Measurements from ENCODE around the gene ALPI. TPM values are rescaled to one million over a fixed set of nuclear protein-coding genes. Genes with fewer than 3 reads are reported as not detected.
"Not testable (repeated sequence)": the region's sequence is repeated elsewhere in the genome, so short reads cannot be mapped to it uniquely, and the experiment has no call there.

ALPI gene
- total and polyA plus RNA-seq, 4 donors = 0.18 to 19.9 TPM; not detected in 2

DNA sequence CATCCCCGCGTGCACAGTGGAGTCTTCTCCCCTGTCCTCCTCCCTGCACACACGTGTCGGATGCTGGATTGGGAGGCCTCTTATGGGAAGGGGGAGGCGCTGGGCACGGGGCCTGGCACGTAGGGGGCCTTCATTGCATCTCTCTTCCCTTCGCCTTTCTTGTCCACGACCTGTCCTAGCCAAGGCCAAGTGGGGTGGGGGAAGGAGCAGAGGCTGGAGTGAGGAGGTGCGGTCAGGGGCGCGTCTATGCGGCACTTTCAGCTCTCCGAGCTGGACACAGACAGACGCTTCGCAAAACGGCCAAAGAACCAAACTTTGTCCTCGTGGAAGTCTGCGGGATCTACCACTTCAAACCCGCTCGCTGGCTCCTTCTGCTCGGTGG is 35.9 kb upstream of the ALPI start:
- Histone ChIP-seq H3K36me3 (ENCODE audit: control insufficient read depth in 1 of 2, insufficient read depth in 2 of 2, low read length in 1 of 2) (no peaks in the 10 kb centered on the region), H3K27me3 (ENCODE audit: control insufficient read depth in 1 of 2, insufficient read depth in 2 of 2, low read length in 1 of 2) (no peaks in the 10 kb centered on the region), H3K27ac (ENCODE audit: low read depth in 1 of 2, low read length in 2 of 2) (no peak overlapping the region), H3K9me3 (ENCODE audit: control insufficient read depth, low read length) (peaks cover 1% of the 10 kb centered on the region), H3K4me1 (ENCODE audit: control insufficient read depth in 1 of 2, insufficient read depth in 2 of 2, low read length in 2 of 2) (no peaks in the 10 kb centered on the region), H3K4me3 (ENCODE audit: low read length in 2 of 2) (no peak overlapping the region)
- intact Hi-C loops (cut with DNase I) = no loop called here
- ATAC-seq (ENCODE audit: low FRiP score) (no peak), DNase-seq (no peak)
- 4 to 6% methylated on average over 21 to 22 of the region's 22 CpGs for WGBS, 2 donors

- H3K27me3 ChIP-seq (ENCODE audit: control insufficient read depth in 1 of 2, insufficient read depth in 2 of 2, low read length in 1 of 2) = no peaks in the 10 kb centered on the region
- no peak overlapping the region for H3K27ac ChIP-seq (ENCODE audit: low read depth in 1 of 2, low read length in 2 of 2)
- WGBS, 2 donors = 1 to 2% methylated on average over 55 to 79 of the region's 79 CpGs
- H3K36me3 ChIP-seq (ENCODE audit: control insufficient read depth in 1 of 2, insufficient read depth in 2 of 2, low read length in 1 of 2) = no peaks in the 10 kb centered on the region
- H3K4me3 ChIP-seq (ENCODE audit: low read length in 2 of 2) = no peak overlapping the region
- ATAC-seq (ENCODE audit: low FRiP score) (no peak), DNase-seq (peak in 1 of 2 donors; percentile 54)
- no peaks in the 10 kb centered on the region for H3K4me1 ChIP-seq (ENCODE audit: control insufficient read depth in 1 of 2, insufficient read depth in 2 of 2, low read length in 2 of 2)
- peaks cover 1% of the 10 kb centered on the region for H3K9me3 ChIP-seq (ENCODE audit: control insufficient read depth, low read length)
- intact Hi-C loops (cut with DNase I) = no loop called here
Measured at GRCh38 chr2:232420463-232421188, 35.3 kb upstream of the ALPI start.

- WGBS, 2 donors = 20 to 22% methylated on average over 19 to 22 of the region's 22 CpGs
- no peaks in the 10 kb centered on the region for H3K27me3 ChIP-seq (ENCODE audit: control insufficient read depth in 1 of 2, insufficient read depth in 2 of 2, low read length in 1 of 2)
Measured at GRCh38 chr2:232421189-232421785, 34.7 kb upstream of the ALPI start.

DNA sequence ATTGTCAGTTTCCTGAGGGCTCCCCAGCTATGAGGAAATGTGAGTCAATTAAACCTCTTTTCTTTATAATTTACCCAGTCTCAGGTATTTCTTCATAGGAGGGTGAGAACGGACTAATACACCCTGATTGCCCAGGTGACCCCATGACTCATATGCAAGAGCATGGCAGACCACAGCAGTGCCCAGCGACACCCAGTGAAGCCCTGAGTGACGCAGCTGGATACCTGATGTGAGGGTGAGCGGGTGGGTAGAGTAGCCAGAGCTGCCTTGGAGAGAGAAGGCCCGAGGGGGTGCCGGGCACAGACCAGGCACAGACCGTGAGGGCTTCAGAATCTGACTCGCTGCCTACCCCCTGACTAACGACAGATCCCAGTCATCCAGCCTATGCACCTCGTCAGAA is 33.9 kb upstream of the ALPI start:
- 91% methylated on average over 10 of the region's 10 CpGs for WGBS, 2 donors
- Histone ChIP-seq H3K27ac (ENCODE audit: low read depth in 1 of 2, low read length in 2 of 2) (no peak overlapping the region), H3K27me3 (ENCODE audit: control insufficient read depth in 1 of 2, insufficient read depth in 2 of 2, low read length in 1 of 2) (no peaks in the 10 kb centered on the region), H3K36me3 (ENCODE audit: control insufficient read depth in 1 of 2, insufficient read depth in 2 of 2, low read length in 1 of 2) (no peaks in the 10 kb centered on the region), H3K4me3 (ENCODE audit: low read length in 2 of 2) (no peak overlapping the region), H3K4me1 (ENCODE audit: control insufficient read depth in 1 of 2, insufficient read depth in 2 of 2, low read length in 2 of 2) (no peaks in the 10 kb centered on the region), H3K9me3 (ENCODE audit: control insufficient read depth, low read length) (peaks cover 1% of the 10 kb centered on the region)
- DNase-seq (no peak), ATAC-seq (ENCODE audit: low FRiP score) (no peak)
- intact Hi-C loops (cut with DNase I) = no loop called here

More at GRCh38 chr2:232421189-232421785, 34.7 kb upstream of the ALPI start:
- H3K9me3 ChIP-seq (ENCODE audit: control insufficient read depth, low read length) = peaks cover 1% of the 10 kb centered on the region
- H3K36me3 ChIP-seq (ENCODE audit: control insufficient read depth in 1 of 2, insufficient read depth in 2 of 2, low read length in 1 of 2) = no peaks in the 10 kb centered on the region
- no peak for DNase-seq
- H3K27ac ChIP-seq (ENCODE audit: low read depth in 1 of 2, low read length in 2 of 2) = no peak overlapping the region
- intact Hi-C loops (cut with DNase I) = no loop called here
- no peak for ATAC-seq (ENCODE audit: low FRiP score)
- no peak overlapping the region for H3K4me3 ChIP-seq (ENCODE audit: low read length in 2 of 2)
- H3K4me1 ChIP-seq (ENCODE audit: control insufficient read depth in 1 of 2, insufficient read depth in 2 of 2, low read length in 2 of 2) = no peaks in the 10 kb centered on the region

GRCh38 chr2:232422996-232423395 is 33.0 kb upstream of the ALPI start:
- H3K4me3 ChIP-seq (ENCODE audit: low read length in 2 of 2); intact Hi-C loops (cut with DNase I): not testable (repeated sequence)

DNA sequence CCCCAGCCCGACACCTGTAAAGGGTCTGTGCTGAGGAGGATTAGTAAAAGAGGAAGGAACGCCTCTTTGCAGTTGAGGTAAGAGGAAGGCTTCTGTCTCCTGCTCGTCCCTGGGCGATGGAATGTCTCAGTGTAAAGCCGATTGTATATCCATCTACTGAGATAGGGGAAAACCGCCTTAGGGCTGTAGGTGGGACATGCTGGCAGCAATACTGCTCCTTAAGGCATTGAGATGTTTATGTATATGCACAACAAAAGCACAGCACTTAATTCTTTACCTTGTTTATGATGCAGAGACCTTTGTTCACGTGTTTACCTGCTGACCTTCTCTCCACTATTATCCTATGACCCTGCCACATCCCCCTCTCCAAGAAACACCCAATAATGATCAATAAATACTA is 32.5 kb upstream of the ALPI start:
- DNase-seq; H3K27ac ChIP-seq (ENCODE audit: low read depth in 1 of 2, low read length in 2 of 2); intact Hi-C loops (cut with DNase I); H3K9me3 ChIP-seq (ENCODE audit: control insufficient read depth, low read length); H3K36me3 ChIP-seq (ENCODE audit: control insufficient read depth in 1 of 2, insufficient read depth in 2 of 2, low read length in 1 of 2); H3K27me3 ChIP-seq (ENCODE audit: control insufficient read depth in 1 of 2, insufficient read depth in 2 of 2, low read length in 1 of 2); H3K4me3 ChIP-seq (ENCODE audit: low read length in 2 of 2); ATAC-seq (ENCODE audit: low FRiP score); H3K4me1 ChIP-seq (ENCODE audit: control insufficient read depth in 1 of 2, insufficient read depth in 2 of 2, low read length in 2 of 2): not testable (repeated sequence)
- 16 to 21% methylated on average over 6 to 7 of the region's 7 CpGs for WGBS, 2 donors

More at GRCh38 chr2:232422996-232423395, 33.0 kb upstream of the ALPI start:
- H3K27ac ChIP-seq (ENCODE audit: low read depth in 1 of 2, low read length in 2 of 2); H3K4me1 ChIP-seq (ENCODE audit: control insufficient read depth in 1 of 2, insufficient read depth in 2 of 2, low read length in 2 of 2); H3K36me3 ChIP-seq (ENCODE audit: control insufficient read depth in 1 of 2, insufficient read depth in 2 of 2, low read length in 1 of 2); H3K9me3 ChIP-seq (ENCODE audit: control insufficient read depth, low read length); DNase-seq; H3K27me3 ChIP-seq (ENCODE audit: control insufficient read depth in 1 of 2, insufficient read depth in 2 of 2, low read length in 1 of 2); ATAC-seq (ENCODE audit: low FRiP score): not testable (repeated sequence)
- WGBS, 2 donors = 35 to 41% methylated on average over 3 of the region's 3 CpGs

- DNase-seq = no peak
- Histone ChIP-seq H3K27me3 (ENCODE audit: control insufficient read depth in 1 of 2, insufficient read depth in 2 of 2, low read length in 1 of 2) (no peaks in the 10 kb centered on the region), H3K4me1 (ENCODE audit: control insufficient read depth in 1 of 2, insufficient read depth in 2 of 2, low read length in 2 of 2) (no peaks in the 10 kb centered on the region), H3K27ac (ENCODE audit: low read depth in 1 of 2, low read length in 2 of 2) (no peak overlapping the region), H3K4me3 (ENCODE audit: low read length in 2 of 2) (no peak overlapping the region), H3K9me3 (ENCODE audit: control insufficient read depth, low read length) (no peaks in the 10 kb centered on the region), H3K36me3 (ENCODE audit: control insufficient read depth in 1 of 2, insufficient read depth in 2 of 2, low read length in 1 of 2) (no peaks in the 10 kb centered on the region)
- no peak for ATAC-seq (ENCODE audit: low FRiP score)
- 87 to 88% methylated on average over 16 of the region's 16 CpGs for WGBS, 2 donors
- intact Hi-C loops (cut with DNase I) = no loop called here
Measured at GRCh38 chr2:232431705-232432590, 24.0 kb upstream of the ALPI start.

DNA sequence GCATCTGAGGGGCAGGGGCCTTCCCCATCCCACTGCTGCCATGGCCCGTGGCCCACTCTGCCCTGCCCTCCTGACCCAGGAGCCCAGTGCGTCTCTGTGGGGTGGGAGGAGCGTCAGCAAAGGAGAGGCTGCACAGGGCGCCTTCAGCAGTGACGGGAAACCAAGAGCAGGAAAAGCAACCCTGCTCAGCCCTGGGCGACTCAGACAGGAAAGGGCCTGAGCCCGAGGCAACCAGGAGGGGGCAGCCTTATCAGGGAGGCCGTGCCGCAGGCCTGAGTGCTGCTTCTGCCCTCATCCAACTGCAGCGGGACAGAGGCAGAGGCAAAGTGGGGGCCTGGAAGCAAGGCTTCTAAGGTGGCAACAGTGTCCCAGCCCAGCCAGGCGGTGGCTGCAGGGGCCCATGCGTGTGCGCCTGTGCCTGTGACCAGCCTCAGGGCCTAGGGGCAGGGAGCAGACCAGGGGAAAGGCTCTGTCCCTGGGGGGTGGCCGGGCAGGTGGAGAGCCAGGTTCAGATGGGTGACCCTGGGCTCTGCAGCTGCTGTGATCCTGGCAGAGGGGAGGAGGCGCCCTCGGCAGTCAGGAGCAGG is 23.3 kb upstream of the ALPI start:
- intact Hi-C loops (cut with DNase I) = no loop called here
- DNase-seq (peak in 1 of 2 donors; percentile 30), ATAC-seq (ENCODE audit: low FRiP score) (no peak)
- Histone ChIP-seq H3K9me3 (ENCODE audit: control insufficient read depth, low read length) (no peaks in the 10 kb centered on the region), H3K36me3 (ENCODE audit: control insufficient read depth in 1 of 2, insufficient read depth in 2 of 2, low read length in 1 of 2) (no peaks in the 10 kb centered on the region), H3K4me3 (ENCODE audit: low read length in 2 of 2) (no peak overlapping the region), H3K27me3 (ENCODE audit: control insufficient read depth in 1 of 2, insufficient read depth in 2 of 2, low read length in 1 of 2) (no peaks in the 10 kb centered on the region), H3K4me1 (ENCODE audit: control insufficient read depth in 1 of 2, insufficient read depth in 2 of 2, low read length in 2 of 2) (no peaks in the 10 kb centered on the region), H3K27ac (ENCODE audit: low read depth in 1 of 2, low read length in 2 of 2) (no peak overlapping the region)
- 75 to 78% methylated on average over 15 to 16 of the region's 16 CpGs for WGBS, 2 donors

Data from aorta (tissue), 5 donors.